Activated B cell treated with CpG ODN at 0.5 μM for 24 hours (primary cell): ENCODE data around the gene PANX1. TPM values are rescaled to one million over a fixed set of nuclear protein-coding genes. Genes with fewer than 3 reads are reported as not detected.

Experiments used
- ATAC-seq: fragments of 200-7000 bp; cut with Tn5 transposase; one replicate; pipeline ENCODE4 v1.10.0; 2021; ENCODE audit warnings: low read depth, mild to moderate bottlenecking, moderate library complexity
- CTCF ChIA-PET: fragments of 350-600 bp; sonication (Branson Sonifier 250); formaldehyde crosslinking; loops from one replicate; lab custom pipeline; 2021; ENCODE audit warnings: antibody characterized with exemption; lab: Charles Lee
- POLR2A ChIA-PET: fragments of 350-600 bp; sonication (Branson Sonifier 250); formaldehyde crosslinking; loops from one replicate; lab custom pipeline; 2021; ENCODE audit warnings: antibody characterized with exemption; lab: Charles Lee
- DNase-seq: peaks from one replicate; pipeline ENCODE4 v3.0.0; 2022
- H3K27ac Mint-ChIP-seq: one replicate; pipeline ENCODE4 v1.8.0; 2020; ENCODE audit warnings: mixed read lengths
- H3K27me3 Mint-ChIP-seq: one replicate; pipeline ENCODE4 v1.8.0; 2021; ENCODE audit warnings: mixed read lengths
- H3K36me3 Mint-ChIP-seq: one replicate; pipeline ENCODE4 v1.8.0; 2021; ENCODE audit warnings: low read depth, mixed read lengths
- H3K4me1 Mint-ChIP-seq: one replicate; pipeline ENCODE4 v1.8.0; 2021; ENCODE audit warnings: mixed read lengths
- H3K4me3 Mint-ChIP-seq: one replicate; pipeline ENCODE4 v1.8.0; 2020; ENCODE audit warnings: mild to moderate bottlenecking, mixed read lengths
- H3K9me3 Mint-ChIP-seq: one replicate; pipeline ENCODE4 v1.8.0; 2020; ENCODE audit warnings: mixed read lengths
- intact Hi-C: fragments of 100-400 bp; cut with micrococcal nuclease; formaldehyde crosslinking; loops from one replicate; pipeline ENCODE4 v1.15.1; 2024
- total RNA-seq: library from RNA; stranded (reverse); gene quantifications from 2 replicates; pipeline ENCODE4 v1.2.3, GENCODE V29; 2022
- TF ChIP-seq, protein P1 (sequence below): fragments of 200-600 bp; IDR thresholded peaks from one replicate; pipeline ENCODE4 v1.8.0; 2022; ENCODE audit warnings: antibody characterized with exemption, mild to moderate bottlenecking

The PANX1 gene
- total RNA-seq, 1 donor from 2014 or later, result 11.2 TPM

DNA sequence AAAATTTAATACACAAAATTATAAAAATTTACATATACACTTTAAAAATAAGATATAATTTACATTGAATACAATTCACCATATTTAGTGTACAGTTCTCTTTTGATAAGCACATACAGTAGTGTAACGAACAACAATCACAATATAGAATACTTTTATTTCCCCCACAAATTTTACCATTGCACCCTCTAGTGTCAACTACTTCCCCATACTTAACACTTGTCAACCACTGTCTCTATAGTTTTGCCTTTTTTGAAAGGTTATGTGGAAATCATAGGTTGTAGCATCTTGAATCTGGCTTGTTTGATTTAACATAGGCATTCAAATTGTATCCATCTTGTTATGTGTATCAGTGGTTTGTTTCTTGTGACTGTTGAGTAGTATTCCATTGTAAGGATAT is 21.3 kb upstream of the PANX1 start:
- Mint-ChIP-seq H3K4me3 (no peak overlapping the region), H3K9me3 (no peaks in the 10 kb centered on the region), H3K4me1 (no peaks in the 10 kb centered on the region), H3K36me3 (no peaks in the 10 kb centered on the region), H3K27me3 (peaks cover 3% of the 10 kb centered on the region), H3K27ac (no peak overlapping the region)
- TF ChIP-seq, protein P1, sequence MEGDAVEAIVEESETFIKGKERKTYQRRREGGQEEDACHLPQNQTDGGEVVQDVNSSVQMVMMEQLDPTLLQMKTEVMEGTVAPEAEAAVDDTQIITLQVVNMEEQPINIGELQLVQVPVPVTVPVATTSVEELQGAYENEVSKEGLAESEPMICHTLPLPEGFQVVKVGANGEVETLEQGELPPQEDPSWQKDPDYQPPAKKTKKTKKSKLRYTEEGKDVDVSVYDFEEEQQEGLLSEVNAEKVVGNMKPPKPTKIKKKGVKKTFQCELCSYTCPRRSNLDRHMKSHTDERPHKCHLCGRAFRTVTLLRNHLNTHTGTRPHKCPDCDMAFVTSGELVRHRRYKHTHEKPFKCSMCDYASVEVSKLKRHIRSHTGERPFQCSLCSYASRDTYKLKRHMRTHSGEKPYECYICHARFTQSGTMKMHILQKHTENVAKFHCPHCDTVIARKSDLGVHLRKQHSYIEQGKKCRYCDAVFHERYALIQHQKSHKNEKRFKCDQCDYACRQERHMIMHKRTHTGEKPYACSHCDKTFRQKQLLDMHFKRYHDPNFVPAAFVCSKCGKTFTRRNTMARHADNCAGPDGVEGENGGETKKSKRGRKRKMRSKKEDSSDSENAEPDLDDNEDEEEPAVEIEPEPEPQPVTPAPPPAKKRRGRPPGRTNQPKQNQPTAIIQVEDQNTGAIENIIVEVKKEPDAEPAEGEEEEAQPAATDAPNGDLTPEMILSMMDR, result no peak
- CTCF ChIA-PET, result no interaction called here
- POLR2A ChIA-PET, result no interaction called here
- DNase-seq (no peak), ATAC-seq (no peak)
- intact Hi-C loops, result no loop called here

DNA sequence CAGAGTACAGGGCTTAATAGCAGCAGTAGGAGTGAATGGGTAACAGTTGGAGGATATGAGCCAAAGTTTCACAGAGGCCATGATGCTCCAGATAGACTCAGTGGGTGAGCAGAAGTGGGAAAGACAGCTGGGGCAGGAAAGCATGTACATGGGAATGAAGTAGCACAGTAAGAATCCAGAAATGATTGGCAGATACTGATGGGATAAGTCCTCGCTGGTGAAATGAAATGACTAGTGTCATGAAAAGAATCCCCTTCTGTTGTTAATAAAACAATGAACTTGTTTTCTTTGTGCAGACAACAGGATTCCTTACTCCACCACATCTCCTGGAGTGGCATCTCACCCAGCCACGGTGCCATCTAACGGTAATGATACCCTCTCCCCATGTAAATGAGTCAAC is 17.4 kb upstream of the PANX1 start:
- no peak for ATAC-seq
- TF ChIP-seq, protein P1, result no peak
- POLR2A ChIA-PET, result no interaction called here
- no peak for DNase-seq
- Mint-ChIP-seq H3K4me1 (no peaks in the 10 kb centered on the region), H3K36me3 (no peaks in the 10 kb centered on the region), H3K4me3 (no peak overlapping the region), H3K27me3 (peaks cover 3% of the 10 kb centered on the region), H3K9me3 (no peaks in the 10 kb centered on the region), H3K27ac (no peak overlapping the region)
- intact Hi-C loops, result no loop called here
- CTCF ChIA-PET, result no interaction called here

DNA sequence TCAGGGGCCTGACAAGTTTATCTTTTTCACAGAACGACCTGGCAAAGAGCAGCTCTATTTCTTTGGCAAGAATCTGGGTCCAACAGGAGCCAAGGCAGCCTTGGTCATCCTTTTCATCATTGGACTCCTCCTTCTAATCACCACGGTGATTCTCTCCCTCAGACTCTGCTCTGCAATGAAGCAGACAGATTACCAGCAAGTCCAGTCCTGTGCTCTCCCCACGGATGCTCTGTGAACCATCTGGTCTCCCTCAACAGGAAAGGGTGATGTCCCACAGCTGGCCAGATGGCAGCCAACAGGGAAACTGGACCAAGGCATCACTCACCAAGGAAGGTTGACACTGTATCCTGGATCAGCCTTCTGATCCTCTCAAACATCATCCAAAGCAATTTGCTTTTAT is 17.0 kb upstream of the PANX1 start:
- TF ChIP-seq, protein P1, result no peak
- Mint-ChIP-seq H3K27ac (no peak overlapping the region), H3K4me1 (no peaks in the 10 kb centered on the region), H3K27me3 (peaks cover 2% of the 10 kb centered on the region), H3K4me3 (no peak overlapping the region), H3K9me3 (no peaks in the 10 kb centered on the region), H3K36me3 (no peaks in the 10 kb centered on the region)
- ChIA-PET POLR2A (no interaction called here), CTCF (no interaction called here)
- intact Hi-C loops, result no loop called here
- no peak for ATAC-seq
- no peak for DNase-seq

DNA sequence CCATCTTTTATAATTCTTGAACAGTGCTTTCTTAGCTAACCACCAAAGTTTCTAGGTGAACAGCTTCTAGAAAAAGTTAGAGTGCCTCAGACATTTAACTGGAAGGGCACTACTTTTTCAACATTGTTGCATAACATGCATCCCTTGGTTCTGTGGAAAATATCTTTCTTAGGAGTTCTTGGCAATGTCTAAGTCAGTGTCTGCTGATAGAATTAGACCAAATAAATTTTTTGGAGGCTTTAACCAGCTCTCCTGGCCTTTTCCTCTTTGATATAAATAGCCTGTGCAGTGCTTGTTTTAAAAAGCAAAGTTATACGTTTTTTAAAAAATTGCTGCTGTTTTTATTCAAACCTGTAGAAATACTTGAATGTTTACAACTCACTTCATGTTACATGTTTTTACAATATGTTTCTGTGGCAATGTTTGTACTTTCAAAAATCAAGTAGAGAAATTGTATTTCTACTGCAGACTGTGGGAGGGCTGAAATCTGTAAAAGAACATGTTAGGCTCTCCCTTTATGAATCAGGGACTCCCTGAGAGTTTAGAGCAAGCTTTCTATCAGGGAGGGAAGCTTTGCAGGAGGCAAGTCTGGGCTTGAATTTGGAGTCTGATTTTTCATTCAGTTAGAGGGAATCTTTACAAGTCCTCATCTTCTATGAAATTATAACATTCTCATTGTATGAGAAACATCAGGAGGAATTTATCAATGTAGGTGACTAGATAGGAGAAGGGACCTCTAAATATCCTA is 16.3 kb upstream of the PANX1 start:
- H3K27ac Mint-ChIP-seq, result no peak overlapping the region
- no peak for DNase-seq
- no peak for ATAC-seq
- H3K27me3 Mint-ChIP-seq, result no peaks in the 10 kb centered on the region
- no peak overlapping the region for H3K4me3 Mint-ChIP-seq
- ChIA-PET POLR2A (no interaction called here), CTCF (no interaction called here)
- H3K9me3 Mint-ChIP-seq, result no peaks in the 10 kb centered on the region
- no peaks in the 10 kb centered on the region for H3K36me3 Mint-ChIP-seq
- TF ChIP-seq, protein P1, result no peak
- intact Hi-C loops, result no loop called here
- H3K4me1 Mint-ChIP-seq, result no peaks in the 10 kb centered on the region

DNA sequence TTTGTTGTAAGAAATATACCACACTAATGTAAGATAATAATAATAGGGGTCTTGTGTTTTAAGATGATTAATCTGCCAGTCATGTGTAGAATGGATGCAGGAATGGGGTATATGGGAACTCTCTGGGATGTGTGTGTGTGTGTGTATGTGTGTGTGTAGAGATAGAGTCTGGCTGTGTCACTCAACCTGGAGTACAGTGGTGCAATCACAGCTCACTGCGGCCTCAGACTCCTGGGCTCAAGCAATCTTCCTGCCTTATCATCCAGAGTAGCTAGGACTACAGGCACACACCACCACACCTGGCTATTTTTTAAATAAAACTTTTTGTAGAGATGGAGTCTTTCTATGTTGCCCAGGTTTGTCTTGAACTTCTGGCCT is 11.5 kb upstream of the PANX1 start:
- H3K9me3 Mint-ChIP-seq, result no peaks in the 10 kb centered on the region
- no peaks in the 10 kb centered on the region for H3K27me3 Mint-ChIP-seq
- TF ChIP-seq, protein P1, result no peak
- no peak for DNase-seq
- H3K36me3 Mint-ChIP-seq, result no peaks in the 10 kb centered on the region
- POLR2A ChIA-PET, result no interaction called here
- ATAC-seq, result no peak
- H3K4me1 Mint-ChIP-seq, result no peaks in the 10 kb centered on the region
- H3K27ac Mint-ChIP-seq, result no peak overlapping the region
- intact Hi-C loops, result no loop called here
- H3K4me3 Mint-ChIP-seq, result no peak overlapping the region
- CTCF ChIA-PET, result no interaction called here
